AG04449 (cell line): ENCODE measurements around the gene MAML2.
A peak's percentile ranks its signal among the peaks of the same experiment; 100 is the strongest.

Experiments used
- CTCF ChIA-PET: fragments of 350-600 bp; formaldehyde crosslinking; extraction: SDS; loops from one replicate; lab custom pipeline; 2021; ENCODE audit warnings: antibody characterized with exemption; lab: Yijun Ruan, JAX
- POLR2A ChIA-PET: fragments of 400-600, 350-600 bp; formaldehyde crosslinking; extraction: SDS; loops from one replicate; lab custom pipeline; 2020; ENCODE audit warnings: antibody characterized with exemption, inconsistent platforms; lab: Yijun Ruan, JAX
- DNase-seq: peaks from one replicate; pipeline ENCODE4 v3.0.0-alpha.2; 2010; ENCODE audit warnings: low read depth, low spot score
- H3K4me3 ChIP-seq: 2 replicates; pipeline ENCODE4 v1.5.1; 2011; ENCODE audit warnings: low read depth, mild to moderate bottlenecking, control low read depth, low read length
- TF ChIP-seq, protein P1 (sequence below): IDR thresholded peaks from one replicate; pipeline ENCODE4 v1.5.1; 2011; ENCODE audit warnings: mild to moderate bottlenecking, moderate library complexity, low read length, control low read depth, inconsistent platforms; ENCODE audit not compliant: insufficient read depth; ENCODE audit errors: missing control alignments

MAML2 gene

DNA sequence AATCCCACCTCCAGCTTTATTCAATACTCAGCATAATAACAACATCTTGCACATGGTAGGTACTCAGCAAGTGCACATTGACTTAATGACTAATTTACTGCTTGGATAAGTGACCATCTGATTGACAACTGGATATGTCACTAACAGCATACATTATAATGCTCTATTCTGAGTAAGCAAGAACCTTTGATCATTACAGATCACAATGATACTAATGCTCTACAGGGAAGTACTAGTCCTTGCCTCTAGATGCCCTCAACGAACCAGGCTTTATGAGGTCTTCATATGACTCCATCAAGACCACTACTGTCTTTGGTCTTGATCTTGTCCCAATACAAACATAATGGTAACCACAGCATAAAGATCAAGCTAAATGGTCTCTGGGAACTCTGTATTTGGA is 251.5 kb downstream of the MAML2 start:
- no peak overlapping the region for H3K4me3 ChIP-seq
- TF ChIP-seq, protein P1, sequence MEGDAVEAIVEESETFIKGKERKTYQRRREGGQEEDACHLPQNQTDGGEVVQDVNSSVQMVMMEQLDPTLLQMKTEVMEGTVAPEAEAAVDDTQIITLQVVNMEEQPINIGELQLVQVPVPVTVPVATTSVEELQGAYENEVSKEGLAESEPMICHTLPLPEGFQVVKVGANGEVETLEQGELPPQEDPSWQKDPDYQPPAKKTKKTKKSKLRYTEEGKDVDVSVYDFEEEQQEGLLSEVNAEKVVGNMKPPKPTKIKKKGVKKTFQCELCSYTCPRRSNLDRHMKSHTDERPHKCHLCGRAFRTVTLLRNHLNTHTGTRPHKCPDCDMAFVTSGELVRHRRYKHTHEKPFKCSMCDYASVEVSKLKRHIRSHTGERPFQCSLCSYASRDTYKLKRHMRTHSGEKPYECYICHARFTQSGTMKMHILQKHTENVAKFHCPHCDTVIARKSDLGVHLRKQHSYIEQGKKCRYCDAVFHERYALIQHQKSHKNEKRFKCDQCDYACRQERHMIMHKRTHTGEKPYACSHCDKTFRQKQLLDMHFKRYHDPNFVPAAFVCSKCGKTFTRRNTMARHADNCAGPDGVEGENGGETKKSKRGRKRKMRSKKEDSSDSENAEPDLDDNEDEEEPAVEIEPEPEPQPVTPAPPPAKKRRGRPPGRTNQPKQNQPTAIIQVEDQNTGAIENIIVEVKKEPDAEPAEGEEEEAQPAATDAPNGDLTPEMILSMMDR, result no peak
- DNase-seq, result no peak
- ChIA-PET POLR2A (interaction anchor here (0.8 kb wide), 1 partner anchor 59 kb away, joined by 6 read pairs; no protein-coding TSS in a partner anchor), CTCF (interaction anchor here (1.2 to 4.3 kb wide), 4 partner anchors 9 to 252 kb away, joined by 4 to 17 read pairs (median 11); partner anchors contain the start of gene MAML2)

DNA sequence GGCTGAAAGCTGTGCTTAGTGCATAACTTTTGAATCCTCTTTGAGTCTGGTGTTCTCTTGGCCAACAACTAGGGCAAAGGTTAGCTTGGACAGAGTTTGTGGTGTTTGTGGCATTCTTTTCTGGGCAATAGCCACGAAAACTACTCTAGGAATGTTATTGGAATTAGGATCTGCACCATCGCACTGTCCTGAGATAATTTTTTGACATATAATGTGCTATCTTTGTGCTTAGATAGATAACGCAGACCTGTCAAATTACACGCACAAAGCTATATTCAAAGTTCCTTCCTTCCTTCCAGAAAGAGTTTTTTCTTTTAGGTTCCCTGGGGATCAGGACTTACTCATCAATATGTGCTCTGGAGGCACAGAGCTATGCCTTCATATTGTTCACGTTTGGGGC is 252.3 kb downstream of the MAML2 start:
- peak; percentile 70 for DNase-seq
- CTCF ChIA-PET, result interaction anchor here (1.2 to 4.3 kb wide), 4 partner anchors 10 to 253 kb away, joined by 4 to 17 read pairs (median 11); partner anchors contain the start of gene MAML2

DNA sequence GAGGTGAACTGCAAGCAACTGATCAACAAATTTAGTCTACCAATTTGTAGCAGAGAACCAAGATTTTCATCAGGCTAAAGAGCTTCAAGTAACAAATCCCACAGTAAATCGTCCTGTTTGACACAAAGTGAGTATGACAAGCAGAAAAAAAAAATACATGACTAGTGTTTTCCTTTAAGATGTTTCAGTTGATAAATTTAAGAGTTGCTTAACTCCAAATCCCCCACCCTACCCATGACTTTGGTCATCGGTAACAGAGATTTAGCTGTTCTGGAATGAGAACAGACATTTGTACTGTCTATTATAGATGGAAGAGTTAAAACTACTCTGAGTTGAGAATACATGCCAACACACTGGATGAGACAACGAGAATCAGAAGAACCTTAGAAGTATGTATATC is 254.1 kb downstream of the MAML2 start:
- no peak for DNase-seq
- TF ChIP-seq, protein P1, result no peak
- ChIA-PET CTCF (interaction anchor here (1.3 to 4.2 kb wide), 4 partner anchors 17 to 305 kb away, joined by 3 to 15 read pairs (median 6); partner anchors contain the start of gene MAML2), POLR2A (no interaction called here)
- no peak overlapping the region for H3K4me3 ChIP-seq

More for the DNA sequence above, 252.3 kb downstream of the MAML2 start:
- TF ChIP-seq, protein P1, result no peak
- no peak overlapping the region for H3K4me3 ChIP-seq
- POLR2A ChIA-PET, result interaction anchor here (1.0 kb wide), 1 partner anchor 252 kb away, joined by 6 read pairs; the partner anchor contains the start of gene MAML2

DNA sequence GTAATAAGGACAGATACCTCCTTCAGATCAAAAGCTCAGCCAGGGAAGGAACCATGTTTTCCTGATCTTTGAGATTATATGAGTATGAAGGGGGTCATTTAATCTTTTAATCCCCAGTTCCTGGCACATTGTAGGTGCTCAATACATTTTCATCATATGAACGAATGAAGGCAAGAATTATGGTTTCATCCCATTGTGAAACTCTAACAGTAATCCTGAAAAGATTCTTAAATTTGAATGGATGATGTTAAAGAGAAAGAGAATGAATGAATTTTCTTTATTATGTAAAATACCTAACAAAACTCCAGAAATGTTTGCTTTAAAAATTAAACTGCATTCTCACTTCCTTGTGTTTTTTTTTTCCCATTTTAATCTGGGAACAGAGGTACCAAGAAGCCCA is 256.9 kb downstream of the MAML2 start:
- no peak overlapping the region for H3K4me3 ChIP-seq
- ChIA-PET POLR2A (no interaction called here), CTCF (interaction anchor here (1.4 to 1.6 kb wide), 3 partner anchors 10 to 36 kb away, joined by 3 to 6 read pairs (median 4); no protein-coding TSS in a partner anchor)
- TF ChIP-seq, protein P1, result no peak
- DNase-seq, result no peak

DNA sequence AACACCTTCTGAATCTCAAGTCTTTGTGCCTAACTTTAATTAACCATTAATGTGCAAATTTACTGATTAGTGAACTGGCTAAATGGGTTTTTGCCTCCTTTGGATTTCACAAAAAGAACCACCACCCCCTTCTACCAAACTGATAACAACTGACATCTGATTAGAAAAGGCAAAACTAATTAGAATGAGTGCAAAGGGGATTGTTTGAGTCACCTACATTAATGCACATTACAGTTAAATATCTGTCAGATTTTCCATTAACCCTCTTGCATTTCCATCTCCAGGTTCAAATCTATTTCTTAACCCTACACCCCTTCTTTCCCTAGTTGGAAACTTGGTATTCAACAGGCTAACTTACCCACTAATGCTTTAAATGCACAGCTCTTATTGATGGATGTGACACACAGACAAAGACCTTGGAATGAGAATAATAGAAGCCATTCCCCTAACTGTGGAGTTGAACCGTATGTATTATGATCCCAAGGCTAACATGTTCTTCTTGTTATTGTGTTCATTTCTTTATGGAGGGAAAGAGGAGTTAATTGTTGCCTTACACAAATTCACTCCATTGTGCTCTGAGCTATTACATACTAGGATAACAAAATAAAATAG is 257.6 kb downstream of the MAML2 start:
- H3K4me3 ChIP-seq, result no peak overlapping the region
- TF ChIP-seq, protein P1, result no peak
- ChIA-PET POLR2A (no interaction called here), CTCF (interaction anchor here (1.4 to 1.6 kb wide), 2 partner anchors 9 to 36 kb away, joined by 3 to 4 read pairs; no protein-coding TSS in a partner anchor)
- no peak for DNase-seq

DNA sequence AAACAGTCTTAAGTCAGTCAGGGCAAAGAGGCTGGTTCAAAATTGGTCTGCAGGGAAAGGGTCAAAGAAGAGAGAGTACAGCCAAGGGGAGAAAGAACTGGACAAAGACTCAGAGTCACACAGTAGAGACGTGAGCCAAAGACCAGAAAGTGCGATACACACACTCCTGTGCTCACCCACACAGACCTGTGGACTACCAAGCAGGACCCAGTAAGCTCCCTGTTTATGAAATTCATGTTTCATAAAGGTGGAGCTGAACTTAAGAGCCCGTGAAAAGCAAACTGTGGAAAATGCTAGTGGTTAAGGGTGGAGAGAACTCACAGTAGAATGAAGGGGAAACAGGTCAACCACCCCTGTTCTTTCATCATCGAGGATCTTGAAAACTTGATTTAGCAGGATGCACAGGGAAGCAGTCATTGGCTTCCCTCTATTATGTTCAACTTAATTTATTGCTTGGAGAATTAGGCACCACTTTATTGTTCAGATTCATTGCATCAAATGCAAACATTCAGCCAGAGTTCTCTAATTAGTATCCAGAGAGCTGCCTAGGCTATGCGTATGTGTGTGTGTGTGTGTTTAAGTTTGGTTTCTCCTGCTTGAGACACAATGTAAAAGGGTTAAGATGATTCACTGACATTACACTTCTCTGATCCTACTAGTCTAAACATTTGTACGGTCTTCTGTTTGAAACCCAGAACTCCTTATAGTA is 258.2 kb downstream of the MAML2 start:
- ChIA-PET CTCF (interaction anchor here (1.2 to 1.4 kb wide), 2 partner anchors 9 to 29 kb away, joined by 3 to 4 read pairs; no protein-coding TSS in a partner anchor), POLR2A (no interaction called here)
- TF ChIP-seq, protein P1, result no peak
- H3K4me3 ChIP-seq, result no peak overlapping the region
- no peak for DNase-seq
